ENCODE measurements around the gene ITGA7.
"Not testable (repeated sequence)": the region's sequence is repeated elsewhere in the genome, so short reads cannot be mapped to it uniquely, and the experiment has no call there.

ITGA7 gene

GRCh38 chr12:55657212-55657611, 50.5 kb downstream of the ITGA7 start:
- TF ChIP-seq, protein P1, sequence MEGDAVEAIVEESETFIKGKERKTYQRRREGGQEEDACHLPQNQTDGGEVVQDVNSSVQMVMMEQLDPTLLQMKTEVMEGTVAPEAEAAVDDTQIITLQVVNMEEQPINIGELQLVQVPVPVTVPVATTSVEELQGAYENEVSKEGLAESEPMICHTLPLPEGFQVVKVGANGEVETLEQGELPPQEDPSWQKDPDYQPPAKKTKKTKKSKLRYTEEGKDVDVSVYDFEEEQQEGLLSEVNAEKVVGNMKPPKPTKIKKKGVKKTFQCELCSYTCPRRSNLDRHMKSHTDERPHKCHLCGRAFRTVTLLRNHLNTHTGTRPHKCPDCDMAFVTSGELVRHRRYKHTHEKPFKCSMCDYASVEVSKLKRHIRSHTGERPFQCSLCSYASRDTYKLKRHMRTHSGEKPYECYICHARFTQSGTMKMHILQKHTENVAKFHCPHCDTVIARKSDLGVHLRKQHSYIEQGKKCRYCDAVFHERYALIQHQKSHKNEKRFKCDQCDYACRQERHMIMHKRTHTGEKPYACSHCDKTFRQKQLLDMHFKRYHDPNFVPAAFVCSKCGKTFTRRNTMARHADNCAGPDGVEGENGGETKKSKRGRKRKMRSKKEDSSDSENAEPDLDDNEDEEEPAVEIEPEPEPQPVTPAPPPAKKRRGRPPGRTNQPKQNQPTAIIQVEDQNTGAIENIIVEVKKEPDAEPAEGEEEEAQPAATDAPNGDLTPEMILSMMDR (IDR thresholded peaks at IDR 0.05; ENCODE audit: low read length, missing control alignments): no peak
- DNase-seq (ENCODE audit: low read depth): no peak
- H3K4me3 ChIP-seq (replicated peaks; ENCODE audit: low read depth, low read length): no peak overlapping the region

DNA sequence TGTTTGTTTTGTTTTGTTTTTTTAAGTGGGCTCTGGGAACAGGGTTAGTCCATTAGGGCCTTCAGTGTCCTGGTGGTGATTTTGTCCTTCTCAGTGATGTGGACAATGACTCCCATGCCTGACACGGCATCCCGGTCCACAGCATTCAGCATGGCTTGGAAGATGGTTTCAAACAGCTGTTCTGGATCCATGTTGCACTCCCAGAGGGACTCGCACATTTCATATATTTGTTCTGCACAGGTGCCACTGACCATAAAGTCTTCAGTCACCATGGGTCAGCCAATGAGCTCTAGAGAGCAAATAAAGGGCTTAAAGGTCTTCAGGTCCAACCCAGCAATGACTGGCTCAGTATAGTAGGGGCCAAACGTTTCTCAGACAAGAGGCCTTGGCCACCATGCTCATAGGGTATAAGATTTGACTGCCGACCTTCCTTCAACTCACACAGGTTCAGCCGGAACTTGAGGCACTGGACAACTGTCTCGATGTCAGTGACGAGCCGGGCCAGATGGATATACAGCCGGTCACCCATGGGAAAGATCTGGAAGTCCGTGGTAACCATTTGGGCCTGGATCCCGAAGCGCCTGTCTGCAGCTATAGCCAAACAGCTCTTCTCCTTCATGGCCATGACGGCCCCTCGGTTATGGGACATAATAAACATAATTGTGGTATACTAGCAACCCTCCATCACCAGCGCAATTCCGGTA, 53.0 kb downstream of the ITGA7 start:
- TF ChIP-seq, protein P1 (IDR thresholded peaks at IDR 0.05; ENCODE audit: low read length, missing control alignments): no peak
- no peak for DNase-seq (ENCODE audit: low read depth)
- H3K4me3 ChIP-seq (replicated peaks; ENCODE audit: low read depth, low read length): no peak overlapping the region

DNA sequence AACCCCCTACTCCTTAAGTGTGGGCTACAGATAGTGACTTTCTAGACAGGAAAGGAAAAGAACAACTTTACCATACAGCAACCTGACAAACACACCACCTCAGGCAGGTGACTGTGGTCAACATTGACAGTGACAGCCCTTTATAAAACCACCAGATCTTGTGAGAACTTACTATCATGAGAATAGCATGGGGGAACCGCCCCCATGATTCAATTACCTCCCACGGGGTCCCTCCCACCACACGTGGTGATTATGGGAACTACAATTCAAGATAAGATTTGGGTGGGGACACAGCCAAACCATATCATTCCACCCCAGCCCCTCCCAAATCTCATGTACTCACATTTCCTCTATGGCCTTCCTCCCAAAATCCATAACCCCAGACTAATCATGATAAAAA, 54.7 kb downstream of the ITGA7 start:
- no peak overlapping the region for H3K4me3 ChIP-seq (replicated peaks; ENCODE audit: low read depth, low read length)
- TF ChIP-seq, protein P1 (IDR thresholded peaks at IDR 0.05; ENCODE audit: low read length, missing control alignments): no peak
- no peak for DNase-seq (ENCODE audit: low read depth)

- H3K4me3 ChIP-seq (replicated peaks; ENCODE audit: low read depth, low read length): no peak overlapping the region
- no peak for DNase-seq (ENCODE audit: low read depth)
- TF ChIP-seq, protein P1 (IDR thresholded peaks at IDR 0.05; ENCODE audit: low read length, missing control alignments): no peak
Measured at GRCh38 chr12:55652352-55652751, 55.4 kb downstream of the ITGA7 start.

DNA sequence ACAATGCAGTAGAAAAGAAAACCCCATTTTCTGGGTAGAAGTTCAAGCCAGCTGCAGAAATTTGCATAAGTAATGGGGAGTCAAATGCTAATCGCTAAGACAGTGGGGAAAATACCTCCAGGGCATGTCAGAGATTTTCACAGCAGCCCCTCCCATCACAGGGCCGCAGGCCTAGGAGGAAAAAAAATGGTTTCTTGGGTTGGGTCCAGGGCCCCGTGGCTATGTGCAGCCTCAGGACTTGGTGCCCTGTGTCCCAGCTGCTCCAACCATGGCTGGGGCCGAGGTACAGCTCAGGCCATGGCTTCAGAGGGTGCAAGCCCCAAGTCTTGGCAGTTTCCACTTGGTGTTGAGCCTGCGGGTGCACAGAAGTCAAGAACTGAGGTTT, 56.4 kb downstream of the ITGA7 start:
- no peak for DNase-seq (ENCODE audit: low read depth)
- H3K4me3 ChIP-seq (replicated peaks; ENCODE audit: low read depth, low read length): no peak overlapping the region
- TF ChIP-seq, protein P1 (IDR thresholded peaks at IDR 0.05; ENCODE audit: low read length, missing control alignments): no peak

GRCh38 chr12:55650620-55651298, 56.9 kb downstream of the ITGA7 start:
- not testable (repeated sequence) for H3K4me3 ChIP-seq (replicated peaks; ENCODE audit: low read depth, low read length); DNase-seq (ENCODE audit: low read depth)

DNA sequence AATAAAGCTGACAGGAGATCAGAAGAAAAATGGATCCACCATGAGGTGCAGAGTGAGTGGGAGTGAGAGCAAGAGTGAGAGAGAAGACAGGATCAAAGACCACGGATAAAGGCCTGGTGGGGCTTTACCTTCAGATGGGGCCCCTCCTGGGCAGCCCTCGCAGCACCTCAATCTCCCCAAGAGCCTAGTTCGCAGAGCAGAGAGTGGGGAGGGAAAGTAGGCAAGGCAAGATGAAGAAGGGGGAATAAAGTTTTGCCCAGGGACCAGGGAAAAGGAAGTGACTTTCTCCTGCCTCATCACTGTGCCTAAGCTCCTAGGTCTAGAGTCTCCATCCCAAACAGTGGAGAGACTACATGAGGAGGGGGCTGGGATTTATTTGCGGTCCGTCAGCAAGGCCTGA, 60.7 kb downstream of the ITGA7 start:
- no peak overlapping the region for H3K4me3 ChIP-seq (replicated peaks; ENCODE audit: low read depth, low read length)
- TF ChIP-seq, protein P1 (IDR thresholded peaks at IDR 0.05; ENCODE audit: low read length, missing control alignments): no peak
- DNase-seq (ENCODE audit: low read depth): no peak

Data from fibroblast of pulmonary artery (primary cell).